ENCODE measurements around the gene CDNF. TPM values are rescaled to one million over a fixed set of nuclear protein-coding genes. Genes with fewer than 3 reads are reported as not detected.
"Not testable (repeated sequence)": the region's sequence is repeated elsewhere in the genome, so short reads cannot be mapped to it uniquely, and the experiment has no call there.

CDNF gene
- 1 to 10 TPM; 2.1 to 4.1 (median 3.2) TPM for polyA plus RNA-seq (ENCODE audit: insufficient read length in 4 of 4)

DNA sequence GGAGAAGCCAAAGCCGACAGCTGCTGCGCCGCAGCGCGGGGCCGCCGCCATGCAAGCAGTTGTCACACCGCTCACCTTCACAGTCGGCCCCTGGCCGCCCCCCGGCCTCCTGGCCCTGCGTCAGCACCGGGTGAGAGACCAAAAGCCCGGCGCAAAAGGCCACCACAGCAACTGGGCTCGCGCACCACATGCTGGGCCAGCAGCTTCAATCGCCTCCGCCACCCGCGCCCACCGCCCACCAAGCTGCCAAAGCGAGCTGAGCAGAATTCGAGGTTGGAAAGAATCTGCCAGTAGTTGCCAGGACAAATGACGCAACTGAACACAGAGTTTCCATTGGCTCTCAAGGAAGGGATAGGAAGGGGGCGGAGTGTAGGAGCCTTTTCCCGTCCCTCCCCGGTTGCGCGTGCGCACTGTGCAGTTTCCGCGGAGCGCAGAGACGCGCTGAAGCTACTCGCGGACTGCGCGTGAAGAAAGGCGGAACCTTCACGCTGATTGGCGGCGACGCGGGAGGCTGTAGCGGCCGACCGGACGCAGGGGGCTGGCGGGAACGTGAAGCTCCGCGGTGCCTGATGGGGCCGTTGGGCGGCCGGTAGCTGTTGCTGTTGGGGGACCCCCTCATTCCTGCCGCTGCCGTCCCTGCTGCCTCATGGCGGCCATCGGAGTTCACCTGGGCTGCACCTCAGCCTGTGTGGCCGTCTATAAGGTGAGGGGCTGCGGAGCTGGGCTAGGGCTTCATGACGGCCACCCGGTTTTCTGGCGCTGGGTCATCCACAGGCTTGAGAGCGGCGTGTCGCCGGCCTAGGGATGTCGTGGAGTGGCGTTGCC lies at the start of gene CDNF, which contains the start of the genes HSPA14 and MSANTD7:
CDNF (minus strand) TSS at position 281 of the 825 bp plus-strand sequence; CDS start at position 190, 91 bp downstream.
HSPA14 (plus strand) TSS at position 550 of the 825 bp plus-strand sequence; CDS start at position 647, 97 bp downstream.
MSANTD7 (plus strand) TSS at position 550 of the 825 bp plus-strand sequence. CDS start 3,979 bp downstream, outside the sequence.
- peak; percentile 99 to 100 (median 100) for DNase-seq (ENCODE audit: low read depth in 4 of 4, low spot score in 2 of 4)

DNA sequence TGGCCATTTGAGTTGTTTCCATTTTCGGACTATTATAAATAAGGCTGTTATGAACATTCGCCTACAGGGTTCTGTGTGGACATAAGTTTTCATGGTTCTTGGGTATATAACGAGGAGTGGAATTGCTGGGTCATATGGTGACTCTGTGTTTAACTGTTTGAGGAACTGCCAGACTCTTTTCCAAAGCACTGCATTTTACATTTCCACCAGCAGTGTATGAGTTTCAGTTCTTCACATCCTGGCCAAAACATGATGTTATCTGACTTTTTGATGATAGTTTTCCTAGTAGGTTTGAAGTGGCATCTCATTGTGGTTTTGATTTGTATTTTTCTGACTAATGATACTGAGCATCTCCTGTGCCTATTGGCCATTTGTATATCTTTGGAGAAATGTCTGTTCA lies 46.2 kb upstream of the CDNF start:
- no peak for DNase-seq (ENCODE audit: low read depth in 4 of 4, low spot score in 2 of 4)

DNA sequence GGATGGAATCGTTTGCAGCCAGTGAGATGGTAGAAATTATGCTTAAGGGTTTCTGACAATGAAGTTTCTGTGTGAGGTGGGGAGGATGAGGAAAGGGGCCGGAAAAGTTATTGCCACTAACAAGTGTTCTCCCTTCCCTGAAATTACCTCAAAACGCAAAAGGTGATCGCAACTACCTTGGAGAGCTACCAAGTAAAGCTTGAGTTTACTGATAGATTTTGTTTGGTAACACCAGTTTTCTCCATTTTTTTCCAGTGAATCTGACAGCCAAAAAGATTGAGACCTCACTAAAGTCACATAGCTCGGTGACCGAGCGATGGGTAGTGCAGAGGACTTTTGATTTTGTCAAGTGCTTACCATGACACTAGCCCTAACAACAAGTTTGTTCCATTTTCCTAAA lies 42.4 kb upstream of the CDNF start:
- DNase-seq (ENCODE audit: low read depth in 4 of 4, low spot score in 2 of 4) = peak in 2 of 4 donors; percentile 0 to 5

DNA sequence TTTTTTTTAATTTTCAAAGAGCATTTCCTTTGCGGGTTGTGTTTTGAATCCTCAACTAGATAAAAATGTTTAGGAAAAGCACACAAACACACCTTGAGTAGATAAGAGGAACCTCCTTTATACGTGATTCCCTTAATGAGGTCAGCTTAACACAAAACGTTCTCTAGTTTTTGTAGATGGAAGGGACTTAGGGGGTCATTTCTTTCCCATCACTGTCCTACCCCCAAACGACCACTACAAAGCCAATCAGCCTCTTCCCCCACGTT lies 42.0 kb upstream of the CDNF start:
- DNase-seq (ENCODE audit: low read depth in 4 of 4, low spot score in 2 of 4) = peak in 1 of 4 donors; percentile 2

DNA sequence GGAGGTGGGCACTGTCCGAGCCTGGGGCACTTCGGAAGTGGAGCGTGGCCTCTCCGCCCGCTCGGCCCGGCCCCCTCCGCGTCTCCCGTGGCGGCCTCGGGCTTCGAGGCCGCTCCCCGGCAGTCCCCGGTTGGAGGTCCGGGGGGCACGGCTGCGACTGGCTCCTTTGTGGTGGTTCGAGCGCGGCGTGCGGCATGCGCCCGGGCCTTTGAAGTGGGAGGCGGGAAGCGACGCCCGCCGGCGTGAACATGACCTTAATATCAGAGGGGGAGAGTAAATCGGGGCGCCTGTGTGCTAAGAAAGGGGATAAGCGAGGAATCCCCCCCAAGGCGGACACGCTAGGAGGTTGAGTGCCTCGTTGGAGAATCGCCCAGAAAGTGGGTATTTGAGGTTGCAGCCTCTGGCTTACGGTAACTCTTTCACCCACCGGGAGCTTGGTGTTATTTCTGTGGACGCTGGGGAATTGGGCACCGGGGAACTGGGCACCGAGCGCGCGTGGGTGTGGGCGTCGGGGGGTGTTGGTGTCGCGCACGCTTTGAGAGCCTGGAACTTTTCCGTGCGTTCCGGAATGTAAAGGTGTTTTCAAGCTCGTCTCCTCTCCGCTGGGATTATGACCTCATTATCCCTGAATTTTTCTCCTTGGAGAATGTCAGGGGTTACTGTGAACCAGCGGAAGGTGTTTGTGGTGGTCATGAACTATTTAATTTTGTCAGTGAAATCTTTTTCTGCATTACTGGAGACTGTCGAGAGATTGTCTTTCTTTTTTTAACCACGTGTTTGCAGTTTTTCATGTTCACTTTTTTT lies 41.5 kb upstream of the CDNF start:
- DNase-seq (ENCODE audit: low read depth in 4 of 4, low spot score in 2 of 4) = peak in 3 of 4 donors; percentile 20 to 37 (median 34)

DNA sequence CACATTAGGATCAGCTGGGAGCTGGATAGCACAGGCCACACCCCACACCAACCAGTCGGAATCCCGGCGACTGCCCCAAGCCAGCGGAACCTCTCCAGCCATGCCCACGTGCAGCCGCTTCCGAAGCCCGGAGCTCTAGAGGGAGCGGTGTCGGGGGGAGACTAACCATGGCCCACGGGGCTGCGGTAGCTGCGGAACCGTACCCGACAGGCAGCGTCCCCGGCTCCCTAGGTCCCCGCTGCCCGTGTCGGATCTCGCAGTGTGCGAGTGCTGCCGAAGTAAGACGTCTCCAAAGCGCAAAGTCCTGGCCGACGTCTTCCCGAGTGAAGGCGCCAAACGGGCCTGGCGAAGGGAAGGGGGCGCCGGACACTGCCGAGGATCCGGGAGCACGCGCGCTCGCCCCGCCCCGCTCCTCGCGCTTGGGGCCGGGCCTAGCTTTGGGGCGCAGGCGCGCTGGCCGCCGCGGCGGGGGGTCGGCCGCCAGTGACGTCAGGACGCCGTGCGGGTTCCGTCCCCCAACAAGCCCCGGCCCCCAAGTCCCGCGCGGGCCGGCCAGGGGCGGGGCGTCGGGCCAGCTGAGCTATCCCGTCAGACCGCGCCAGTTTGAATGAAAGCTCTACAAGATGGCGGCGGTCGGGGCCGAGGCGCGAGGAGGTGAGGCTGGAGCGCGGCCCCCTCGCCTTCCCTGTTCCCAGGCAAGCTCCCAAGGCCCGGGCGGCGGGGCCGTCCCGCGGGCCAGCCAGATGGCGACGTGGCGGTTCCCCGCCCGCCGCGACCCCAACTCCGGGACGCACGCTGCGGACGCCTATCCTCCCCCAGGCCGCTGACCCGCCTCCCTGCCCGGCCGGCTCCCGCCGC lies 40.7 kb upstream of the CDNF start, which contains the start of gene SUV39H2:
SUV39H2 (plus strand) TSS at position 601 of the 858 bp plus-strand sequence; CDS start at position 624, 23 bp downstream.
- DNase-seq (ENCODE audit: low read depth in 4 of 4, low spot score in 2 of 4) = peak; percentile 86 to 91 (median 88)

DNA sequence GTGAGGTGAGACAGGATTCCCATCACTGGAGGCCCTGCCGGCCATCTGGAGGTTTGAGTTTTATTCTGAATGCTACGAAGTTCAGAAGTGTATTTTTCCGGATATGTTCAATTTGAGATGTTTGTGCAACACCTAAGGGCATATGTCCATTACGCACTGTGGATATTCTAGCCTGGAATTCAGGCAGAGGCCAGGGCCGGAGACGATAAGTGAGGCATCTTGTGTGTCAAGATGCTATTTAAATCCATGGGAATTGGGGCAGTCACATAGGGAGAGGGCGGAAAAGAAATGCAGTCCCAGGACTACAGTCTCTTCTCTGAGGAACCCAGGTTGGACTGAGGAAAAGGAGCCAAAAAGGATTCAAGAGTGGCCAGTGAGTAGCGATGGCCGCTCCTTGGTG lies 38.9 kb upstream of the CDNF start:
- no peak for DNase-seq (ENCODE audit: low read depth in 4 of 4, low spot score in 2 of 4)

DNA sequence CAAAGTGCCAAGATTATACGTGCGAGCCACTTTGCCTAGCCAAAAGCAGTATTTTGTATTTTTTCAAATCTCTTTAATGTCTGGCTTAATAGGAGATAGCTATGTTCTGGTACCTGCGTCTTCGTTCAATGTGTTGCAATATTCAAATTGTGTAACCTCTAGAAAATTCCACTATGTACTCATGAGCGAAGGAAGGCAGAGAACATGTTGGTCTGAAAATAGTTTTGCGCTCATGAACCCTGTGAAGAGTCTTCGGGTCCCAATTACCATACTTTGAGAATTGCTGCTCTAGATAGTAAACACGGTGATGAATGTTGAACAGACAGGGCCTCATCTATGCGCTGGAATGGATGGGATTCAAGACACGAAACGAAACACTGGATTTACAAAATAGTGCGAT lies 38.1 kb upstream of the CDNF start:
- no peak for DNase-seq (ENCODE audit: low read depth in 4 of 4, low spot score in 2 of 4)

DNA sequence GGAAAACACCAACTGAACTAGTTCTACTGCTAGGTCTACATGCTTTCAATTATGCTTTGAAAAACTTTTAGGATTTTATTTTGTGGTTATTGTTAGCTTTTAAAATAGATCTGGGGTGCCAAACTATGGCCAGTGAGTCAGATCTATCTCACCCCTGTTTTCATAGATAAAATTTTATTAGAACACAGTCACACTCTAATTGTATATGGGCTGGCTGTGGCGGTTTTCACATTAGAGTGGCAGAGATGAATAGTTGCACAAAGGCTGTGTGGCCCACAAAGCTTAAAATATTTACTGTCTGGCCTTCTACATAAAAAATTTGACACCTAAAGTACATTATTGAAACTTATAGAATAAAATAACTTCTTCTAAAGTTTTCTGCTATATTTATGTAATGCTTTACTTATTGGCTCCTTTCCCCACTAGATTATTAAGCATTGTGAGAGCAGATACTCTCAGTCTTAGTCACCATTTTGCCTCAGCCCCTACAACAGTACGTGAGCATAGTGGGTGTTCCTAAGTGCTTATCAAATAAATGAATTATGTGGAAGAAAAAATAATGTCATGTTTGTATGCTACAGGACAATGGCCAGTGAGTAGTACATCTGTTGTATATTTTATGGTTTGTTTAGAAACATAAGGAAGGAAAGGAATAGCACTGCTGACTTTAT lies 35.4 kb upstream of the CDNF start:
- DNase-seq (ENCODE audit: low read depth in 4 of 4, low spot score in 2 of 4) = no peak

DNA sequence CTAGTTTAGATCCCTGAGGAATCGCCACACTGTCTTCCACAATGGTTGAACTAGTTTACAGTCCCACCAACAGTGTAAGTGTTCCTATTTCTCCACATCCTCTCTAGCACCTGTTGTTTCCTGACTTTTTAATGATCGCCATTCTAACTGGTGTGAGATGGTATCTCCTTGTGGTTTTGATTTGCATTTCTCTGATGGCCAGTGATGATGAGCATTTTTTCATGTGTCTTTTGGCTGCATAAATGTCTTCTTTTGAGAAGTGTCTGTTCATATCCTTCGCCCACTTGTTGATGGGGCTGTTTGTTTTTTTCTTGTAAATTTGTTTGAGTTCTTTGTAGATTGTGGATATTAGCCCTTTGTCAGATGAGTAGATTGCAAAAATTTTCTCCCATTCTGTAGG lies 27.0 kb upstream of the CDNF start:
- not testable (repeated sequence) for DNase-seq (ENCODE audit: low read depth in 4 of 4, low spot score in 2 of 4)

DNA sequence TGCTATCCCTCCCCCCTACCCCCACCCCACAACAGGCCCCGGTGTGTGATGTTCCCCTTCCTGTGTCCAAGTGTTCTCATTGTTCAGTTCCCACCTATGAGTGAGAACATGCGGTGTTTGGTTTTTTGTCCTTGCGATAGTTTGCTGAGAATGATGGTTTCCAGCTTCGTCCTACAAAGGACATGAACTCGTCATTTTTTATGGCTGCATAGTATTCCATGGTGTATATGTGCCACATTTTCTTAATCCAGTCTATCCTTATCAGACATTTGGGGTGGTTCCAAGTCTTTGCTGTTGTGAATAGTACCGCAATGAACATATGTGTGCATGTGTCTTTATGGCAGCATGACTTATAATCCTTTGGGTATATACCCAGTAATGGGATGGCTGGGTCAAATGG lies 26.6 kb upstream of the CDNF start:
- DNase-seq (ENCODE audit: low read depth in 4 of 4, low spot score in 2 of 4) = not testable (repeated sequence)

DNA sequence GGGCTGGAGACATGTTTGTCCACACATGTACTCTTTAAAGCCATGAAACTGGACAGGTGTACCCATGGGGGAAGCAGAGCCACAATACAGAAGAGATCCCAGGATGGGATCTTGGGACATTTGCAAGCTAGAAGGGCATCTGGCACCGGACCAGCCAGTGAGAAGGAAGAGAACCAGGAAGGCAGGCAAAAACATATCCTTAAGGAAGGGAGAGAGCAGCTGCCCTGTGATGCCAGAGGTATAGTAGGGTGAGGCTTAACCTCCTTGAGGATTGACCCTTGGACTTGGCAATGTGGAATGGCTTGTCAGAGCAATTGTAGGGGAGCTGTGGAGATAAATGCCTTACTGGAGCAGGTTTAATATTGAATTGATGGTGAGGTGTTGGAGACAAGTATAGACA lies 23.0 kb upstream of the CDNF start:
- no peak for DNase-seq (ENCODE audit: low read depth in 4 of 4, low spot score in 2 of 4)

DNA sequence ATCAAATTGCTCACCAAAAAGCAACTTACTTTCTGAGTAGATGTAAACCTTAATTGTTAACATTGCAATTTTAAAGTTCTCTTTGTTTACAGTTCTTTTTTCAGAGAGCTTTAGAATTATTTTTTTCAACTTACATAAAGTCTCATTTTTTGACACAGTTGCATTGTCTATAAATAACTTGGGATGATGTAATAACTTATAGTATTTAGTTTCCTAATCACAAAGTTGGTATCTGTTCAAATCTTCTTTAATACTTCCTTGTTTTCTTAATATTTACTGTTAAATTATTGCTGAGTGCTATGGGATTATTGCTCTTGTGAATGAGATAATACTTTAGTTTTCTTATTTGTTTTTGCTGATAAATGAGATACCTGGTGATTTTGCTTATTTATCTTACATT lies 21.9 kb upstream of the CDNF start:
- no peak for DNase-seq (ENCODE audit: low read depth in 4 of 4, low spot score in 2 of 4)

DNA sequence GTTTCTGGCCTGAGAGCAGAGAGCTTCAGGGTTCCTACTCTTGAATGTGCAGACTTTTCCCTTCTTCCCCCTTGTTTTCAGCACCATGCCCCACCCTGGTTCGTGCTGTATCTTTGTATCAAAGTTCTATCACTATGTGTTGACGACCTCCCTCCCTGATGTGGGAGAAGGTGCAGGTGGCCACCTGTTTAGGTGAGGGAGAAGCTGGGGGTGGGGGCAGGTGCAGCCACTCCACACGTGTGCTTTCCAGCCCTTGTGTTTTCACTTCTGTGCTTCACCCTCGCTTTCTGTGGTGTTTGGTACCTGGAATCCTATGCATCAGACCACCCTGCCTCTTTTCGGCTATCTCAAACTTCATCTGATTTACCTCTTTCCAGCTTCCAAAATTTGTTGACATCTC lies 21.2 kb upstream of the CDNF start:
- no peak for DNase-seq (ENCODE audit: low read depth in 4 of 4, low spot score in 2 of 4)

DNA sequence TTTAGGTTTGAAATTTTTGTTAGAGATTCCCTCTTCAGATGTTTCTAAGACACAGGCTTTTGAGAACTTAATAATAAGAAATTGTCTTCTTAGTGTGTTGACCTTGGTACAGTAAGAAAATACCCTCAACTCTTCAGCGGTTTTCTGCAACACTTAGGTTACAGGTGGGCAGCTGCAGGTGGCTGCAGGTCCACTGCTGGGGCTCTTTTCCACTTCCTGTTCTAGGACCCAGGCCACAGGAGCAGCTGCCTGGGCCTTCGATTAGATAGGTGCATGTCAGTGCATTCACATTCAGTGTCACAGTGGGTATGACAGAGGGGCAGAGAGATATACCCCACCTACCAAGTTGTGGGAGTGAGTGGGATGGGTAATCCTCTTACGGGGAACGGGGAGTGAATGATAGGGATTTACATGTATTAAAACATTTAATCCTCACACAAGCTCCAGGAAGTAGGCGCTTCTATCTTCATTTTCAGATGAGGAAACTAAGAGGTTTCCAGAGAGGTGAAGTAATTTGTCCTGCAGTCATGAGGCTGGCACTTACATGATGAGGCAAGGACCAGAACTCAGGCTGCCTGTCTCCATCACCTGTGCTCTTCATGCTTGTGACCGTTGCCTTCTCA lies 20.6 kb upstream of the CDNF start:
- DNase-seq (ENCODE audit: low read depth in 4 of 4, low spot score in 2 of 4) = no peak

DNA sequence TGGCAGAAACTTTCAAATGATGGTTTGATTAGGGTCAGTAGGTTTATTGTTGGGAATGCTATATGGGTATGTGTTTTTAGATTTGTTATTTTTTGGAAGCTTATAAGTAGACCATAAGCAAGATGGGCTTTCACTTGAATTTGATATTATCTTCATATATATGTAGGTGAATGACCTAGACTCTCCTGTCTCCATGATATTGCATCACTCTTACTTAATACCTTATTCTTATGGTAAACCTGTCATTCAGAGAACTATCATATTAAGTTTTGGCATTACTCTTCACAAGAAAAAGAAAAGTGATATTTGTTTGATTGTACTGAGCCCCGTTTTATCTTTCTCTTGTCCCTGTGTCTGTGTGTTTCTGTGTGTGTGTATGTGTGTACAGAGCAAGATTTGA lies 17.6 kb upstream of the CDNF start:
- DNase-seq (ENCODE audit: low read depth in 4 of 4, low spot score in 2 of 4) = no peak

DNA sequence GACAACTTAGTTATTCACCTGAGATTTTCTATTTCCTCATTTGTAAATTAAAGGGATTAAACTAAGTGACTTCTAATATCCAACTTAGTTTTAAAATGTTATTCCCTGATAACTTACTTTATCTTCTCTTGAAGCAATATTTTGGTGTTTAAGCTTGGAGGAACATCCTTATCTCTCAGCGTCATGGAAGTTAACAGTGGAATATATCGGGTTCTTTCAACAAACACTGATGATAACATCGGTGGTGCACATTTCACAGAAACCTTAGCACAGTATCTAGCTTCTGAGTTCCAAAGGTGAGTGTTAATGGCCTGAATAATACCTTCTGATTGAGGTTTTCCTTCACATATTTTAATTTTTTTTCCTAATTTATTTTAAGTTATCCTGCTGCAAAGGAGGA lies 14.4 kb upstream of the CDNF start:
- DNase-seq (ENCODE audit: low read depth in 4 of 4, low spot score in 2 of 4) = no peak

DNA sequence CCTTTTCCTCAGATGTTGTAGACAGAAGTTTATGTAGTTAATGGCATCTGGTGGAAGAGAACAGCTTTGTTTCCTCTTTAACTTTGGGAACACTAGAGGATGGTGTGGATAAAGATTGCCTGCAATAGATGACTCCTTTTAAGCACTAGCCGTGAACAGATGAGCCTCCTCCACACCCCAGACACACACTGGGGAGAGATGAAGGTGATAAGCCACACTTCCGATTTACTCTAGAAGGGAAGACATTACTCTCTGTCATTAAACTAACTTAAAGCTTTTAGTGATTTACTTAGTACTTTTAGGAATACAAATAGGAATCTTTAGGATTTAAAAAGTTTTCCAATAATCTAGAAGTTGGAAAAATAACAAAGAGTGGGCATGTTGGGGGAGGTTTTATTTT lies 7.1 kb upstream of the CDNF start:
- no peak for DNase-seq (ENCODE audit: low read depth in 4 of 4, low spot score in 2 of 4)

DNA sequence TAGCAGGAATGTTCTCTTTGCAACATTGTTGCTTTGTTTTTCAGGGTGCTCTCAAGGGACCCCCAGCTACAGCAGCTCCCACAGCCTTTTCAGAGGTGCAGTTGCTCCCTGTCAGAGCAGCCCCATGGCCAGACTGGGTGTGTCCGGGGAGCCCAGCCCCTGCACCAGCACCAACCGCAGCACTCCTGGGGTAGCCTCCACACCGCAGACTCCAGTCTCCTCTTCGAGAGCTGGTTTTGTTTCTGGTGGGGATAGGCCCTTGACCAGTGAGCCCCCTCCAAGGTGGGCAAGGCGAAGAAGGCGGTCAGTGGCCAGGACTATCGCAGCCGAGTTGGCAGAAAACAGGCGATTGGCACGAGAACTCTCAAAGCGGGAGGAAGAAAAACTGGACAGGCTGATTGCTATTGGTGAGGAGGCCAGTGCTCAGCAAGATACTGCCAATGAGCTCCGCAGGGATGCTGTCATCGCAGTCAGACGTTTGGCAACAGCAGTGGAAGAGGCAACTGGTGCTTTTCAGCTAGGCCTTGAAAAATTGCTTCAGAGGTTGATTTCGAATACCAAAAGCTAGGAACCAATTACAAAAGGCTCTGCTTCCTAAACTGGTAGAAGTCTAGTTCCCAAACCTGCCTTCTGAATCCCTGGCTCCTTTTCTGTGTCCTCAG lies 5.6 kb upstream of the CDNF start:
- no peak for DNase-seq (ENCODE audit: low read depth in 4 of 4, low spot score in 2 of 4)

Measured in left renal cortex interstitium (tissue), 4 donors.